Measurements from ENCODE around the gene IFT27.
A peak's percentile ranks its signal among the peaks of the same experiment; 100 is the strongest.

The IFT27 gene

DNA sequence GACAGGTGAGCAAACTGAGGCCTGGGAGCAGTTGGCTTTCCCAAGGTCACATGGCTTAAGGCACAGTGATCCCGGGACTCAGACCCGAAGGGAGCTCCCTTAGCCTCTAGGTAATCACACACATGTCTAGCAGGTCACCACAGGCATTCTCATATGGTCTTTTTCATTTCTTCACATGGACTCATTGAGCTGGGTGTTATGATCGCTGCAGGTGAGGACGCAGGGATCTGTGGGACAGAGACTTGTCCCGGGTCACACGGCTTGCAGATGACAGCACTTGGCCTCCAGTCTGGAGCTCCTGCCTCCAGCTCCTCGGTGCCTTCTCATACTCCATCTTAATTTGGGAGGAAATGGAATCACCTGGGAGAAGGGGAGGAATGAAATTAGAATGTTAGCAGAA, 48.8 kb downstream of the IFT27 start:
- TF ChIP-seq, protein P1, sequence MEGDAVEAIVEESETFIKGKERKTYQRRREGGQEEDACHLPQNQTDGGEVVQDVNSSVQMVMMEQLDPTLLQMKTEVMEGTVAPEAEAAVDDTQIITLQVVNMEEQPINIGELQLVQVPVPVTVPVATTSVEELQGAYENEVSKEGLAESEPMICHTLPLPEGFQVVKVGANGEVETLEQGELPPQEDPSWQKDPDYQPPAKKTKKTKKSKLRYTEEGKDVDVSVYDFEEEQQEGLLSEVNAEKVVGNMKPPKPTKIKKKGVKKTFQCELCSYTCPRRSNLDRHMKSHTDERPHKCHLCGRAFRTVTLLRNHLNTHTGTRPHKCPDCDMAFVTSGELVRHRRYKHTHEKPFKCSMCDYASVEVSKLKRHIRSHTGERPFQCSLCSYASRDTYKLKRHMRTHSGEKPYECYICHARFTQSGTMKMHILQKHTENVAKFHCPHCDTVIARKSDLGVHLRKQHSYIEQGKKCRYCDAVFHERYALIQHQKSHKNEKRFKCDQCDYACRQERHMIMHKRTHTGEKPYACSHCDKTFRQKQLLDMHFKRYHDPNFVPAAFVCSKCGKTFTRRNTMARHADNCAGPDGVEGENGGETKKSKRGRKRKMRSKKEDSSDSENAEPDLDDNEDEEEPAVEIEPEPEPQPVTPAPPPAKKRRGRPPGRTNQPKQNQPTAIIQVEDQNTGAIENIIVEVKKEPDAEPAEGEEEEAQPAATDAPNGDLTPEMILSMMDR (IDR thresholded peaks at IDR 0.05): no peak
- DNase-seq (ENCODE audit: low spot score): peak; percentile 45
- Histone ChIP-seq H3K4me3 (no peak overlapping the region), H3K27ac (no peak overlapping the region)

GRCh38 chr22:36726007-36726380, 49.9 kb downstream of the IFT27 start:
- no peak overlapping the region for H3K27ac ChIP-seq
- TF ChIP-seq, protein P1 (IDR thresholded peaks at IDR 0.05): no peak
- DNase-seq (ENCODE audit: low spot score): peak; percentile 11
- H3K4me3 ChIP-seq: no peak overlapping the region

- peak; percentile 31 for DNase-seq (ENCODE audit: low spot score)
These were observed 50.4 kb downstream of the IFT27 start for GRCh38 chr22:36725366-36726006.

DNA sequence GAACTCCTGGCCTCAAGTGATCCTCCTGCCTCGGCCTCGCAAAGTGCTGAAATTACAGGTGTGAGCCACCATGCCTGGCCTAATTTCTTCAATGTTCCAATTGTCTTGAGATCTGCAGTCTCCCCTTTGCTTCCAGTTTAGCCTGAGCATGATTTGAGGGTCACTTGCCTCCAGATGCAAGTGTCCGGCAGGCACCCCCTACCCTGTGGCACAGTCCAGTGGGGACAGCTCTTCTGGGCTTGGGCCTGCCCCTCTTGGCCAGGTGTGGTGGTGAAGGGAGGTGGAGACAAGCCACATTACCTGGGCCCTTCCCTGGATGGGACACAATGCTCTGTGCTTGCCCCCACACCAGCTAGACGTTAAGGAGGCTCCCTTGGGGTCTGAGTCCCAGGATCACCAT, 51.1 kb downstream of the IFT27 start:
- H3K4me3 ChIP-seq: no peak overlapping the region
- H3K27ac ChIP-seq: no peak overlapping the region
- TF ChIP-seq, protein P1 (IDR thresholded peaks at IDR 0.05): no peak
- DNase-seq (ENCODE audit: low spot score): peak; percentile 40

More at GRCh38 chr22:36725366-36726006, 50.4 kb downstream of the IFT27 start:
- TF ChIP-seq, protein P1 (IDR thresholded peaks at IDR 0.05): no peak
- Histone ChIP-seq H3K27ac (no peak overlapping the region), H3K4me3 (no peak overlapping the region)

- TF ChIP-seq, protein P1 (IDR thresholded peaks at IDR 0.05): no peak
- no peak for DNase-seq (ENCODE audit: low spot score)
- Histone ChIP-seq H3K27ac (no peak overlapping the region), H3K4me3 (no peak overlapping the region)
These were observed 53.9 kb downstream of the IFT27 start for GRCh38 chr22:36722055-36722454.

DNA sequence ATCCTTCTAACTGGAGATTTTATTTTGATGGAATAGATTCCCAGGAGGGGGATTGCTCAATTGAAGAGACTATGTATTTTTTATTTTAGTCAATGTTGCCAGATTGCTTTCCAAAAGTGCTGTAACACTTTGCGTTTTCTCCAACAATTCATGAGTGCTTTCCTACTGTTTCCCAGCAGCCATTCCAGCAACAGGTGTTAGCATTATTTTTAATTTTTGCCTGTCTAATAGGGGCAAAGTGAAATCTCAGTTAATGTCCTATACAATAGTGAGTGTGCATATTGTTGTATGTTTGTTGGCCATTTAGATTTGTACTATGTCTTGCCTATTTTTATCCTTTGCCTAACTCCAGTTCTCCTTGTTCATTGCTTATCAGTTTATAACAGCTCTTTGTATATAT, 60.3 kb downstream of the IFT27 start:
- Histone ChIP-seq H3K27ac (no peak overlapping the region), H3K4me3 (no peak overlapping the region)
- TF ChIP-seq, protein P1 (IDR thresholded peaks at IDR 0.05): no peak
- DNase-seq (ENCODE audit: low spot score): no peak

- TF ChIP-seq, protein P1 (IDR thresholded peaks at IDR 0.05): no peak
- DNase-seq (ENCODE audit: low spot score): no peak
- Histone ChIP-seq H3K4me3 (no peak overlapping the region), H3K27ac (no peak overlapping the region)
These were observed 61.8 kb downstream of the IFT27 start for GRCh38 chr22:36714110-36714509.

Data from coronary artery (tissue), 2 donors.